ENCODE results near the gene TCEAL1.
"Not testable (repeated sequence)": the region's sequence is repeated elsewhere in the genome, so short reads cannot be mapped to it uniquely, and the experiment has no call there.

The TCEAL1 gene, protein sequence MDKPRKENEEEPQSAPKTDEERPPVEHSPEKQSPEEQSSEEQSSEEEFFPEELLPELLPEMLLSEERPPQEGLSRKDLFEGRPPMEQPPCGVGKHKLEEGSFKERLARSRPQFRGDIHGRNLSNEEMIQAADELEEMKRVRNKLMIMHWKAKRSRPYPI

DNA sequence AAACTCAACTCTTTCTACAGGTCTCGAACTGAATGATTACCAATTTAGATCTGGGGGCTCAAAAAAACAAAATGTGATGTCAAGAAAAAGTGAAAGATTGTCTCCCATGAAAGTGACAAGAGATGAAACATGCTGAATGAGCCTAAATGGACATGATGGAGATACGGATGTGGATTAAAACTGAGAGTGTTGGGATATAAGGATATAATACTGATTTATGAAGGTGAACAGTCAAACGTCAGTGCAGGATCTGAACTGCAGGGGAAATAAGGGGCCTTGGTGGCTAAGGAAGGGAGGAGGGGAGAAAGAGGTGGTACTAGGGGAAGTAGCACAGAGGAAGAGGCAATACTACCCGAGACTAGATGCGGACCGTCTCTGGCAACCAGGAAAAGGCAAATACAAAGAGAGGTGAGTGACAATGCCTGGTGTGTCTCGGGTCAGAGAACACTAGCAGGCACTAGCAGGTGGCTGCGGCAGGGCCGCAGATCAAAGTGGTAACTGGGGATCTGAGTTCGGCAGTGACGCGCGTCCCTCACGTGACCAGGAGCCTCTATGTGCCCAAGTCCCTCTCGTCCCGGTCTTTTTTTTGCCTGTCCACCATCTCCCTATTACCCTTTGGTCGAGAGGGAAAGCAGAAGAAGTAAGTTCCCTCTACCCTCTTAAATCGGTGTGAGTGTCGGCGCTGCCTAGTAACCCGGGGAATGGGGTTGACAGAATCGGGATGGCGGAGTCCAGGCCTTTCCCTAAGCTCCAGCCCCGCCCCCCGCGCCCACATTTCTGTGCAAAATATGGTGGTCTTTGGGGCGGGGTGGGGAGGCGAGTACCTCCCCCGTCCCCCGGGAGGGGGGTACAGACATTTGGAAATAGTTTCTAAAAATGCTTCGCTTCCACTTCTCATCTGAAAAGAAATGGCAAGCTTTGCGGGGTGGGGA, at the start of gene TCEAL1:
Gene TCEAL1 (plus strand): TSS at position 590 of the 932 bp plus-strand sequence. CDS start 942 bp downstream, outside the sequence.
- DNase-seq: no peak

DNA sequence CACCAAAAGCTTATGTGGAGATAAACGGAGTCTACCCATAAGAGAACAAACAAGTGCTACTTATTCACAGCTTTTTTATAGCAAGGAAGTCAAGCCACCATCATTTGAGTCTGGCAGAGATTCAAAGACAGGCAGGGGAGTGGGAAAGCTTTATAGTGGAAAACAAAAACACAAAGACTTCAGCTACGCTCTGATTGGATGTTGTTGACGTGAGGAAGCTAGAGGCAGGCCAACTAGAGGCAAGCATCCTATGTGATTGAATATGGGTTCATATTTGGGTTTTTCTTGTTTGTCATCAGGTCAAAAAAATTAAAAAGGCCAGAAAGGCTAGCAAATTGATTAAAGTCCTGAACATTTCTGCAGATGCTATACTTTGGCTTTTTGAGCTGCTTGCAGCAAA, 44.2 kb upstream of the TCEAL1 start:
- DNase-seq: no peak

DNA sequence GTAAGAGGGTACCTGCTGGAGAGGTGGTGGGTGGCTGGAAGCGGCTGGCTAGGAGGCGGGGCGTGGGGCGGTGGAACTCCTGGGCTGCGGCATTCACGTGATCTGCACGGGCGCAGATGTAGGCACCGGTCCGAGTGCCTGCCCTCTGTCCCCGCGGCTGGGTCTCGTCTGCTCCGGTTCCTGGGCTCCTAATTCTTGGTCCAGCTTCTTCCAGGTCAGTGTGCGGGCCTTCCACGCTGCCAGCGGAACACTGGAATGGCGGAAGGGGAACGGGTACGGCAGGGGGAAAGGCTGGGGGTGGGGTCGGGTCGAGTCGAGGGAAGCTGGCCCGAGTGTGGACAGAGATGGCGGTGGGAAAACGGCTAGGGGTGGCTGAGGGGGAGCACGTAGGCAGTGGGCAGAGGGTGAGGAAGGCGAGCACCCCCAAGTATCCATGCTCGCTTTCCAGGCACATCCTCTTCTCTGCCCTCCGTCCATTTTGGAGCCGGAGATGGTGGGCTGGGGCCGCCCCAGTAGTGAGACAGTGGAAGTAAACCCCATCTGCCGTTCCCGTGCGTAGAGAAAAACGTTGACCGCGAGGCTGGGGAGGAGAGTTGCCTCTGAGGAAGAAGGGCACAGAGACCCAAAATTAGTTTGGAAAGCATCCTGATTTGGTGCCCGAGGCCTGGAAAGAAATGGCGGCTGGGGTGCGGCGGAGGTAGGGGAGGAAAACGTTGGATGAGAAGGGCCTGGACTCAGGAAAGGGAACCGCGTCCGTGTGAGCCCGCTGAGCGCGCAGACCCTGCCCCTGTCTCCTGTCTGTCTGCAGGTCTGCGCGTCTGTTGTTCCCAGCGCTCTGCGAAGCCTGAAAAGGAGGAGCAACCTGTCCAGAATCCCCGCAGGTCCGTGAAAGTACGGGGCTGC, 43.1 kb upstream of the TCEAL1 start, which contains the start of gene TCEAL4:
Gene TCEAL4 (plus strand): TSS at position 105 of the 903 bp plus-strand sequence. CDS start 1,161 bp downstream, outside the sequence.
- no peak for DNase-seq

DNA sequence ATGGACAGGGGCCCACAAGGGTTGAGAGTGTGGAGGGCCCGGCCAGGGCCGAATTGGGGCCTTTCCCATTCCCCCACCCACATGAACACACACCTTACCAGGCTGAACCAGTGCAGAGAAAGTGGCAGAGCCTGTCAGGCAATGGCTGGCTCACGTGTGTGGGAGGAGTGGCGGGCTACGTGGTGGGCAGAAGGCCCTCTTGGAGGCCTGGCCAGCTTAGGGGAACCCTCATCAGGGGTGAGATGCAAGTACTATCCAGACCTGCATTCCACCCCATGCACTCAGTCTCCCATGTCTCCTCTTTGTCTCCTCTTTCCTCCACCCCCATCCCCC, 42.5 kb upstream of the TCEAL1 start:
- no peak for DNase-seq

DNA sequence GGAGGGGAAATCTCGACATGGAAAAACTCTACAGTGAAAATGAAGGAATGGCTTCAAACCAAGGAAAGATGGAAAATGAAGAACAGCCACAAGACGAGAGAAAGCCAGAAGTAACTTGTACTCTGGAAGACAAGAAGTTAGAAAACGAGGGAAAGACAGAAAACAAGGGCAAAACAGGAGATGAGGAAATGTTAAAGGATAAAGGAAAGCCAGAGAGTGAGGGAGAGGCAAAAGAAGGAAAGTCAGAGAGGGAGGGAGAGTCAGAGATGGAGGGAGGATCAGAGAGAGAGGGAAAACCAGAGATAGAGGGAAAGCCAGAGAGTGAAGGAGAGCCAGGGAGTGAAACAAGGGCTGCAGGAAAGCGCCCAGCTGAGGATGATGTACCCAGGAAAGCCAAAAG, 42.1 kb upstream of the TCEAL1 start:
- DNase-seq: no peak

DNA sequence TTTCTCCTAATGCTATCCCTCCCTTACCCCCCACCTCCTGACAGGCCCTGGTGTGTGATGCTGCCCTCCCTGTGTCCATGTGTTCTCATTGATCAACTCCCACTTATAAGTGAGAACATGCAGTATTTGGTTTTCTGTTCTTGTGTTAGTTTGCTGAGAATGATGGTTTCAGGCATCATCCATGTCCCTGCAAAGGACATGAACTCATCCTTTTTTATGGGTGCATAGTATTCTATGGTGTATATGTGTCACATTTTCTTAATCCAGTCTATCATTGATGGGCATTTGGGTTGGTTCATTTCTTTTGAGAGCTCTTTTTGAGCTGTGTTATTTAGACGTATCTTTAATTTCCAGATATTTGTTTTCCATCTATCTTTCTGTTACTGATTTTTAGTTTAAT, 36.5 kb upstream of the TCEAL1 start:
- DNase-seq: not testable (repeated sequence)

DNA sequence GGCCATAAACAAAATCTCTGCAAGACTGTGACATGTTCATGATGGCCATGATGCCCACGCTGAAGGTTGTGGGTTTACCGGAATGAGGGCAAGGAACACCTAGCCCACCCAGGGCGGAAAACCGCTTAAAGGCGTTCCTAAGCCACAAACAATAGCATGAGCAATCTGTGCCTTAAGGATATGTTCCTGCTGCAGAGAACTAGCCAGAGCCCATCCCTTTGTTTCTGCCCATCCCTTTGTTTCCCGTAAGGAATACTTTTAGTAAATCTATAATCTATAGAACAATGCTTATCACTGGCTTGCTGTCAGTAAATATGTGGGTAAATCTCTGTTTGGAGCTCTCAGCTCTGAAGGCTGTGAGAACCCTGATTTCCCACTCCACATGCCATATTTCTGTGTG, 33.6 kb upstream of the TCEAL1 start:
- DNase-seq: not testable (repeated sequence)

DNA sequence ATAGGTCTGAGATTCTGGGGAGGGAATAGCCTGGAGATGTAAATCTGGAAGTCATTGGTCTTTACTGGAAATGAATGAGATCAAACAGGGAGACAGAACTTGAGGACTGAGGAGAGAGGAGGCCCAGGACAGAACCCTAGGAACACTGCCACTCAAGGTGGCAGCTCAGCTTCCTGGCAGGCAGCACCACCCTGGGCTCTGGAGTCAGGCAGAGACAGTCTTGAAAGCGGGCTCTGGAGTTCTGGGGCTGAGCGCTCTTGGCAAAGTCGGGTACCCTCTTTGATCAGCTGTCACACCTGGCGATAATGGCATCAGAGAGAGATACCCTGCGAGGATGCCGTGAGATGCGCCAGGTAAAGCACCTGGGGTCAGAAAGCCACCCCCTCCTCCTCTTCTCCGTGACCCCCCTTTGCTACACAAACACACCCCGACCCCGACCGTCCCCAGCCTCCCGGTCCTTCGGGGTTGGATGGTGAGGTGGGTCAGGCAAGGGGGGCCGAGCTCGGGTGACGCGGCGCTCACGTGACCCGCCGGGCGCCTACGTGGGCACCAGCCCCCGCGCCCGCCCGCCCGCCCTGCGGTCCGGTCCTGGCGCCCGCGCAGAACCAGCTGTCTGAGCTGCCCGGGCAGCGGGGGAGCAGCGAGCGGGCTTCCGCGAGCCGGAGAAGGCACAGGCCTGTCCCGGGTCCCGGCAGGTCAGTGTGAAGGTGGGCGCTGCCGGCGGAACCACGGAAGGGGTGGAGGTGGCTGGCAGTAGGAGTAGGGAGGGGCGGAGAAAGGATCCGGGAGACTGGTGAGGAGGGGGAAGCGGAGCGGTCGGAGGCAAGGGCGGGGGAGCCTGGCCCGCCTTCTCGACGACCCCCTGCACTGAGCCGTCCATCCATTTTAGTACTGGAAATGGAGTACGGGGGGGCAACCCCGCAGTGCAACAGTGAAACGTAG, 21.1 kb upstream of the TCEAL1 start, which contains the start of gene TCEAL3:
Gene TCEAL3 (plus strand): TSS at position 600 of the 942 bp plus-strand sequence. CDS start 1,102 bp downstream, outside the sequence.
- DNase-seq: no peak

DNA sequence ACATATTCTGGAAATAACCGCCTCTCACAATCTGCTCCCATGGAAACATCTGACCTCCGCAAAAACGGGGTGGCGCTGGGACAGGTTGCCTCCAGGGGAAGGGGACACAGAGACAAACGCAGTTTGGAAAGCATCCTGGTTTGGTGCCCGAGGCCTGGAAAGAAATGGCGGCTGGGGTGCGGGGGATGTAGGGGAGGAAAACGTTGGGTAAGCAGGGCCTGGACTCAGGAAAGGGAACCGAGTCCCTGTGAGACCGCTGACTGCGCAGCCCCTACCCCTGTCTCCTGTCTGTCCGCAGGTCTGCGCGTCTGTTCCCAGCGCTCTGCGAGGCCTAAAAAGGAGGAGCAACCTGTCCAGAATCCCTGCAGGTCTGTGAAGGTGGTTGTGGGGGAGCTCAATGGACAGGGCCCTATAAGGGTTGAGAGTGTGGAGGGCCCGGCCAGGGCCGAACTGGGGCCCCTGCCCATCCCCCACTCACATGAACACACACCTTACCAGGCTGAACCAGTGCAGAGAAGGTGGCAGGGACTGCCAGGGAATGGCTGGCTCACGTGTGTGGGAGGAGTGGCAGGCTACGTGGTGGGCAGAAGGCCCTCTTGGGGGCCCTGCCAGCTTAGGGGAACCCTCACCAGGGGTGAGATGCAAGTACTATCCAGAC, 20.3 kb upstream of the TCEAL1 start:
- no peak for DNase-seq

DNA sequence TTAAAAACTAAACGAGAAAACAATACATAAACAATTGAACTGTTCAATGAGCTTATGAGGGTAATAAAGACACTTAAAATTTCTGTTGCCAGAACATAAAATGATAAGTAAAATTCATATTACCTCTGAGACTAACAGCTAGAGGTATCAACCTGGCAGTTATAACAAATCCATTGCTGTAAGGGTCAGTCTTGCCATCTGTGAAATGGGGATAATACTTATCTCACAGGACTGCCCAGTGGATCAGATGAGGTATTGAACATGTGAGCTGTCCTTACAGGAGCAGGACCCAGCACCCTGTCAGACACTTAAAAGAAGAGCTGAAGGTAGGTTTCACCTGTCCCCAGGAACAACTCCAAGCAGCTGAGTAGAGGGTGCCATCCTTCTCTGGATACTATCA, 18.5 kb upstream of the TCEAL1 start:
- no peak for DNase-seq

DNA sequence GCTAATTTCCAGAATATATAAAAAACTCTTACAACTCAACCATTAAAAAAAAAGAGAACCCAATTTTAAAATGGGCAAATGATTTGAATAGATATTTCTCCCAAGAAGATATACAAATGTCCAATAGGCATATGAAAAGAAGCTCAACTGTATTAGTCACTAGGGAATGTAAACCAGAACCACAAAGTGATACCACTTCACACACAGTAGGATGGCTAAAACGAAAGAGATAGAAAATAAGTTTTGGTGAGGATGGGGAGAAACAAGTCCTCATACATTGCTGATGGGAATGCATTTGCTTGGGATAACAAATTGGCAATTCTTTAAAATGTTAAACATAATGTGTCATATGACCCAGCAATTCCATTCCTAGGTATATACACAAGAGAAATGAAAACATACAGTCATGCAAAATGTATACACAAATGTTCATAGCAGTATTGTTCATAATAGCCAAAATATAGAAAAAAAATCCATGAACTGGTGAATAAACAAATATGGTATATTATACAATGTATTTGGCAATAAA, 15.3 kb upstream of the TCEAL1 start:
- no peak for DNase-seq

DNA sequence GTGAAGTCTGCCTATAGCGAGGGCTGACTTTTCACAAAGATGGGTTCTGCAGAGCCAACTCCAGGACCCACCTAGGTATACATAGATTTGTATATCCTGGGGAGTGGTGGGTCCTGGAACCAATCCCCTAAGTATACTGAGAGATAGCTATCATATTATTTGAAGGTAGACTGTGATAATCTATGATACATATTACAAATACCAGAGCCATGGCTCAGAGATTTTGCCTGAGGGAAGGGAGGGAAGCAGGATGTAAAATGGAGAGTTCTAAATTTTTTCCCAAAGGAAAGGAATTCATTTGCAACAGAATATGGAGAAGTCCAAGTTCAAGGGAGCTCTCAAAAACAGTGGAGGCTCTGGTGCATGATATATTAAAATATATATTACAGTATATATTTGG, 13.8 kb upstream of the TCEAL1 start:
- DNase-seq: no peak

DNA sequence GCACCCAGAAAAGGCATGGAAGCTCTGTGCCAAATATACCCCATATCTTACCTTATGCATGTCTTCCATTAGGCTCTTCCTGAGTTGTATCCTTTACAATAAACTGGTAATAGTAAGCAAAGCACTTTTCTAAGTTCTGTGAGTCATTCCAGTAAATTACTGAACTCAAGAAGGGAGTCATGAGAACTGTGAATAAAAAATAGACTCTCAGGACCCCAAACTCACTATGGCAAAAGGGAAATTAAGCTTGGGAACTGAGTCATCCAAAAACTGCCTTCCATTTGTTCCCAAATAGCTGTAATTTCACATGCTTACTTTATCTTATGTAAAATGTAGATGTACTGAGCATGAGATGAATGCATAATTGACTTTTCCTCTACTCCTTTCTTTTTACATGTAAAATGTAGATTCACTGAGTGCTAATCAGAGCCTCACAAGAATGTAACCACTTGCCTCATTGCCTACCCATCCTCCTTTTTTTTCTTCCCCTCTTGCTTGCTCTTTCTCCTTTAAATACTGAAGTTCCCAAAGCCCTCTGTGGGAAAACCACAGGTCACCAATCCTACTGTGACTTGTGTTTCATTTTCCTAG, 12.9 kb upstream of the TCEAL1 start:
- DNase-seq: no peak

DNA sequence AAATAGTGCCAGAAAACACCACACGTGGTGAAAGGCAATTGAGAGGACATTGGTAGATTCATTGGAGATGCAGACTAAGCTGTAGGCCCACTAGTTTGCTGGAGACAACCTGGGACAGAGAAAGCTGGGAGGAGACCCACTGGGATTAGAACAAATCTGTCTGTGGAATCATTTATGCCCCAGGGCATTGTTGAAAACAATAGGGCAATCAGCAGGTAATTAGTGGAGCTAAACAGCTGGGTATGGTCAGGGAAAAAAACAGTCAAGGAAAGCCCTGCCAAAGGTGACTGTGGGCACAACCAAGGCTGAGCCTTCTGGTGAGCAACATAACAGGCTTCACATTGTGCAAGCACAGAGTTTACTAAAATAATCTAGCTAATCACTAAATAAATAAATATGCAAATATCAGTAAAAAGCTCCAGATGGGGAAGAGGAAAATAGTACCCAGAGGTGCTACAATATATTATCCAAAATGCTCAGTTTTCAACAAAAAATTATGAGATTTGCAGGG, 12.0 kb upstream of the TCEAL1 start:
- DNase-seq: no peak

DNA sequence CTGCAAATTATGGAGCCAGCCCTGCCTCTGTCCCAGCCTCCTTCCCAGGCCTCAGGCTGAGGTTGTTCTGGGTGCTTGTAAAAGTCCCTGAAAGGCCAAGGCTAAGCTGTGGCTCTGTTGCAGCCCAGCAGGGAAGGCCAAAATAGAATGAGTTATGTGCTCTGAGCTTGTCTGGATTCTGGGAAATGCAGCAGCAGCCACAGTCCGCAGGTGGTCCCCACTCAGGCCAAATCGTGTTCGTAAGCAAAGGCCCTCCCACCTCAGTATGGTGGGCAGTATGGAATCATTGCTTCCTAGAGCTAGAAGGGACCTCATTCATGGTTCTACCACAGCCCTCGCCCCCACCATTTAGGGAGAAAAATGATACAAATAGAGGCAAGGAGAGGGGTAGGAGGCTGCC, 4.7 kb upstream of the TCEAL1 start:
- no peak for DNase-seq

DNA sequence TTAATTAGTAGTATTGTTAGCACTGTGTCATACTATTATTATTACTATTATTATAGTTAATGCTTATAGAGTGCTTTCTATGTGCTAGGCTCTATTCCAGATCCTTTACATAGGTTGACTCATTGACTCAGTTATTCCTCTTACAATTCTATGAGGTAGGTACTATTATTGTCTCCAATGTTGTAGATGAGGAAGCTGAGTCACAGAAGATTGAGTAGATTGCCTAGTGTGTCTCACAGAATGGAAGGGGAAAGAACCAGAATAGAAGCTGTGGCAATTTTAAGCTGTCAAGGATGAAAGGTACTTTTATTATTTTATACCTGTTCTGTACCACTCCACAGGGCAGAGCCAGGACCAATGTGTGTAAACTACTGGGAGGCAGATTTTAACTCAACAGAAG, 1.9 kb upstream of the TCEAL1 start:
- no peak for DNase-seq

DNA sequence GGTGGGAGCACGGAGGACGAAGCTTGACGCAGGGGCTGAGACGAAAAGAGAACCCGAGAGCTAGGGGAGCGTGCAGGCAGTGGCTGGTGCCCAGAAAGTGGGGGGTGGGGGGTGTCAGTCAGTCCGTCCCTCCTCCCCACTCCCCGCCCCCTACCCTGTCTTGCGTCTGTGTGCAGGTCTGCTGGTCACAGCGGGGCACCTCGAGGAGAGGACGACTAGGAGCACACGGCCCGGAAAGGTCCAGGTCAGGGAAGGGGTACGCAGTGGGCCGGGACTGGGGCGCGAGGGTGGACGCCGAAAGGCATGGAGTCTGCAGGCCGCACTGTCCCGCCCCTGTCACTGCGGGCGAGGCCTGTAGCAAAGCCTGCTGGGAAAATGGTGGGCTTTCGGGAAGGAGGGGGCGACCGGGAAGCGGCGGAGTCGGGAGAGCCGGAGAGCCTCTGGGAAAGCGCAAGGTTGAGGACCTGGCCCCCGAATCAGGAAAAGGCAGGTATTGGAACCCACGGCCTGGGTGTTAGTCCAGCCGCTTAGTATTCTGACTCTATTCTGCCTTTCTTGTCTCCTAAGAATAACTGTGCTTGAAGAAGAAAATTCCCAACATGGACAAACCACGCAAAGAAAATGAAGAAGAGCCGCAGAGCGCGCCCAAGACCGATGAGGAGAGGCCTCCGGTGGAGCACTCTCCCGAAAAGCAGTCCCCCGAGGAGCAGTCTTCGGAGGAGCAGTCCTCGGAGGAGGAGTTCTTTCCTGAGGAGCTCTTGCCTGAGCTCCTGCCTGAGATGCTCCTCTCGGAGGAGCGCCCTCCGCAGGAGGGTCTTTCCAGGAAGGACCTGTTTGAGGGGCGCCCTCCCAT, 769 bp downstream of the TCEAL1 start:
- no peak for DNase-seq

DNA sequence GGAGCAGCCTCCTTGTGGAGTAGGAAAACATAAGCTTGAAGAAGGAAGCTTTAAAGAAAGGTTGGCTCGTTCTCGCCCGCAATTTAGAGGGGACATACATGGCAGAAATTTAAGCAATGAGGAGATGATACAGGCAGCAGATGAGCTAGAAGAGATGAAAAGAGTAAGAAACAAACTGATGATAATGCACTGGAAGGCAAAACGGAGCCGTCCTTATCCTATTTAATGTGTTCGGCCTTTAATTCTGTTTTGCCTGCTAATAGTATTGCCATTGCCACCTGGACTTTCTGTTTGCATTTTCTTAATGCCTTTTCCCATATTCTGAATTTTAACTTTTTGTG, 1.4 kb downstream of the TCEAL1 start:
- DNase-seq: no peak

DNA sequence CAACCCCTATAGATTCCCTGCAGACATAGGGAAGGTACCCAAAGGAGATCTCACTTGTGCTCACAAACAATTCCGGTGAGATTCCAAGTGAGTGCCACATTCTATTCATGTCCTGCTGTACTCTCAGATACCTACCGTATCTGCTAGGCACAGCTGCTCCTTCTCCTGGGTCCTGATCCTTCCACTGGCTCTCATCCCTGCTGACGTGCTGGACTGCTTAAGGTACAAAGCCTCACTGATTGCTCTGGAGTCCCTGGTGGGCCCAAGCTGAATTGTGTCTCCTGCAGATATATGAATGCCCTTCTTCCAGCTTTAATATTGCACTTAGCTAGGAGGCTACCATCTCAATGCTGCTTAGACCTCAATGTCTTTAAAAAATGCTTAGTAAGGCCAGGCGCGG, 2.4 kb downstream of the TCEAL1 start:
- DNase-seq: no peak

DNA sequence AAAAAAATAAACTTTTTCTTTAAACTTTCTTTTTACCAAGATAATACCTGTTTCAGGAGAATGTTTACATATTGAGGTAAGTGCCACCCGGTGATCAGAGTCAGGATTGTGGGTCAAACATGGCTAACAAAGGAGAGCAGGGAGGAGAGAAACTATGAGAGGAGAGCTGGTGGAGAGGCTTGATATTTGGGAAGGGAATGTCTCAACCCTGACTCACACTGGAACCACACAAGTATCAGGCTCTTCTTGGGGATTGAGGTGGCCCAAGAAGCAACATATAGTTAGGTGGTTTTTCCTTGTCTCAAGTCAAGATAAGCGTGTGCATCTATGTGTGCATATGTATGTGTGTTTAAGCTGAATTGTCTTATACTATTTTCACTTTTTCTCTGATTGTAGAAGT, 6.7 kb downstream of the TCEAL1 start:
- no peak for DNase-seq
